OCI-LY7 (cell line): ENCODE results near the gene BRSK2. TPM values are rescaled to one million over a fixed set of nuclear protein-coding genes. Genes with fewer than 3 reads are reported as not detected.

Experiments
- BruUV-seq: library from RNA; stranded (reverse); fragments of 400-500 nt; replicated peaks from 2 replicates; lab custom pipeline; 2021; lab: Mats Ljungman, UMichigan
- CTCF ChIA-PET: fragments of 300-600 bp; sonication (Branson Sonifier 250); formaldehyde crosslinking; loops from one replicate; lab custom pipeline; 2022; ENCODE audit warnings: antibody characterized with exemption; ENCODE audit not compliant: unreplicated experiment; lab: Charles Lee
- POLR2A ChIA-PET: fragments of 300-600 bp; sonication (Branson Sonifier 250); formaldehyde crosslinking; loops from one replicate; lab custom pipeline; 2022; ENCODE audit warnings: antibody characterized with exemption; lab: Charles Lee
- DNase-seq: peaks from one replicate; pipeline ENCODE4 v3.0.0-alpha.2; 2015; ENCODE audit warnings: low spot score
- H2AFZ ChIP-seq: fragments of 200-600 bp; sonication (generic), shearing (Covaris generic); 2 replicates; pipeline ENCODE4 v1.6.1; 2014; ENCODE audit warnings: mild to moderate bottlenecking, antibody characterized with exemption, low read length, moderate library complexity
- H3K27ac ChIP-seq: fragments of 200-600 bp; sonication (generic); 2 replicates; pipeline ENCODE4 v1.5.1; 2014; ENCODE audit warnings: mixed run types, low read depth, mild to moderate bottlenecking, moderate library complexity, low read length, inconsistent platforms; ENCODE audit not compliant: poor library complexity, severe bottlenecking
- H3K36me3 ChIP-seq: fragments of 200-600 bp; sonication (generic); 2 replicates; pipeline ENCODE4 v1.6.1; 2014; ENCODE audit warnings: mild to moderate bottlenecking, antibody characterized with exemption, low read length, moderate library complexity, mixed read lengths; ENCODE audit not compliant: insufficient read depth
- H3K4me1 ChIP-seq: fragments of 200-600 bp; sonication (generic); 2 replicates; pipeline ENCODE4 v1.5.1; 2014; ENCODE audit warnings: mild to moderate bottlenecking, low read length; ENCODE audit not compliant: insufficient read depth, poor library complexity, severe bottlenecking
- H3K4me2 ChIP-seq: fragments of 200-600 bp; sonication (generic); 2 replicates; pipeline ENCODE4 v1.6.1; 2014; ENCODE audit warnings: mild to moderate bottlenecking, low read length
- H3K4me3 ChIP-seq: fragments of 200-600 bp; sonication (generic); 2 replicates; pipeline ENCODE4 v1.5.1; 2014; ENCODE audit warnings: mild to moderate bottlenecking, low read depth, low read length; ENCODE audit not compliant: poor library complexity, severe bottlenecking
- H3K79me2 ChIP-seq: fragments of 200-600 bp; sonication (generic); 2 replicates; pipeline ENCODE4 v1.6.1; 2016; ENCODE audit warnings: low read depth, mild to moderate bottlenecking, low read length, moderate library complexity, mixed read lengths; ENCODE audit not compliant: insufficient read depth
- H3K9me2 ChIP-seq: fragments of 200-600 bp; sonication (generic); 2 replicates; pipeline ENCODE4 v1.6.1; 2016; ENCODE audit warnings: mild to moderate bottlenecking, low read length, mixed read lengths; ENCODE audit not compliant: insufficient read depth
- H3K9me3 ChIP-seq: fragments of 200-600 bp; sonication (generic); 2 replicates; pipeline ENCODE4 v1.6.1; 2014; ENCODE audit warnings: mild to moderate bottlenecking, mixed run types, low read length, mixed read lengths
- H4K20me1 ChIP-seq: fragments of 200-600 bp; sonication (generic); 2 replicates; pipeline ENCODE4 v1.6.1; 2014; ENCODE audit warnings: mild to moderate bottlenecking, antibody characterized with exemption, low read length, moderate library complexity, mixed read lengths; ENCODE audit not compliant: insufficient read depth
- CTCF ChIP-seq: fragments of 200-600 bp; sonication (generic); conservative IDR thresholded peaks from 2 replicates; pipeline ENCODE4 v1.5.1; 2014; ENCODE audit warnings: mild to moderate bottlenecking, antibody characterized with exemption, low read length, moderate library complexity, mixed read lengths
- EZH2phosphoT487 ChIP-seq: fragments of 200-600 bp; sonication (generic); IDR thresholded peaks from 2 replicates; pipeline ENCODE4 v1.6.1; 2018; ENCODE audit warnings: low read depth, borderline replicate concordance, mild to moderate bottlenecking, mixed run types, antibody characterized with exemption, low read length, moderate library complexity, mixed read lengths
- intact Hi-C: fragments of 100-400 bp; cut with micrococcal nuclease; formaldehyde crosslinking; loops from one replicate; pipeline ENCODE4 v1.10.0; 2022; ENCODE audit not compliant: unreplicated experiment
- total RNA-seq, 2 experiments: library from RNA; depleted of rRNA in 1 of 2; stranded (reverse); fragments of >200 nt in 1 of 2; shearing (Covaris generic) in 1 of 2; gene quantifications; 2 replicates each; pipeline ENCODE4 v1.2.3, GENCODE V29; 2014 to 2022

BRSK2 gene
- total RNA-seq, 2 experiments from 2014 or later = not detected

GRCh38 chr11:1438967-1439330 is 49.2 kb downstream of the BRSK2 start:
- no peaks in the 10 kb centered on the region for H3K4me1 ChIP-seq
- CTCF ChIA-PET = interaction anchor here (0.6 kb wide), 1 partner anchor 305 kb away, joined by 3 read pairs; no protein-coding TSS in a partner anchor
- no peak for DNase-seq

GRCh38 chr11:1439341-1439740 is 49.6 kb downstream of the BRSK2 start:
- no peaks in the 10 kb centered on the region for H4K20me1 ChIP-seq
- no peaks in the 10 kb centered on the region for H3K9me2 ChIP-seq
- H2AFZ ChIP-seq = no peak overlapping the region
- no peak for DNase-seq
- H3K36me3 ChIP-seq = no peaks in the 10 kb centered on the region
- no peaks in the 10 kb centered on the region for H3K79me2 ChIP-seq
- no peaks in the 10 kb centered on the region for H3K4me1 ChIP-seq
- H3K27ac ChIP-seq = no peak overlapping the region
- no peaks in the 10 kb centered on the region for H3K9me3 ChIP-seq
- no TSS peak for BruUV-seq
- intact Hi-C loops = no loop called here
- TF ChIP-seq CTCF (no peak), EZH2phosphoT487 (no peak)
- H3K4me3 ChIP-seq = no peak overlapping the region
- CTCF ChIA-PET = no interaction called here
- H3K4me2 ChIP-seq = no peak overlapping the region
- POLR2A ChIA-PET = no interaction called here

More at GRCh38 chr11:1438967-1439330, 49.2 kb downstream of the BRSK2 start:
- Histone ChIP-seq H3K9me2 (no peaks in the 10 kb centered on the region), H3K4me2 (no peak overlapping the region), H3K36me3 (no peaks in the 10 kb centered on the region), H3K79me2 (no peaks in the 10 kb centered on the region), H3K9me3 (no peaks in the 10 kb centered on the region), H4K20me1 (no peaks in the 10 kb centered on the region), H3K4me3 (no peak overlapping the region), H2AFZ (no peak overlapping the region), H3K27ac (no peak overlapping the region)
- TF ChIP-seq CTCF = no peak
- TF ChIP-seq EZH2phosphoT487 = no peak
- intact Hi-C loops = no loop called here
- POLR2A ChIA-PET = no interaction called here
- no TSS peak for BruUV-seq

GRCh38 chr11:1440066-1440465 is 50.3 kb downstream of the BRSK2 start:
- ChIA-PET POLR2A (no interaction called here), CTCF (no interaction called here)
- no TSS peak for BruUV-seq
- Histone ChIP-seq H3K9me2 (no peaks in the 10 kb centered on the region), H3K27ac (no peak overlapping the region), H3K4me2 (no peak overlapping the region), H3K79me2 (no peaks in the 10 kb centered on the region), H3K36me3 (no peaks in the 10 kb centered on the region), H3K9me3 (no peaks in the 10 kb centered on the region), H3K4me1 (no peaks in the 10 kb centered on the region), H2AFZ (no peak overlapping the region), H4K20me1 (no peaks in the 10 kb centered on the region), H3K4me3 (no peak overlapping the region)
- no peak for DNase-seq
- intact Hi-C loops = no loop called here
- TF ChIP-seq CTCF = no peak
- no peak for TF ChIP-seq EZH2phosphoT487
